Activated T-helper 1 cell treated with anti-CD3 and anti-CD28 coated beads, Interleukin-12 subunit alpha, Interleukin-12 subunit beta, Interleukin-2, Interleukin-4 antibody, amounts not matched to agents 30 ng/mL and 10 ng/mL and 1 ng/mL, durations not matched to agents 14 hours and 24 hours and 36 hours (primary cell): ENCODE measurements around the gene PSPN. TPM values are rescaled to one million over a fixed set of nuclear protein-coding genes. Genes with fewer than 3 reads are reported as not detected.
"Not testable (repeated sequence)": the region's sequence is repeated elsewhere in the genome, so short reads cannot be mapped to it uniquely, and the experiment has no call there.

Experiments
- DNase-seq: peaks from one replicate; pipeline ENCODE4 v3.0.0; 2021; ENCODE audit warnings: low spot score
- H3K27ac Mint-ChIP-seq: one replicate; pipeline ENCODE4 v1.8.0; 2021; ENCODE audit warnings: mild to moderate bottlenecking, mixed read lengths
- H3K27me3 Mint-ChIP-seq: one replicate; pipeline ENCODE4 v1.8.0; 2022; ENCODE audit warnings: mild to moderate bottlenecking, moderate library complexity, mixed read lengths; ENCODE audit not compliant: insufficient read depth
- H3K36me3 Mint-ChIP-seq: one replicate; pipeline ENCODE4 v1.8.0; 2021; ENCODE audit warnings: low read depth, mixed read lengths
- H3K4me1 Mint-ChIP-seq: one replicate; pipeline ENCODE4 v1.8.0; 2021; ENCODE audit warnings: low read depth, mixed read lengths
- H3K4me3 Mint-ChIP-seq: one replicate; pipeline ENCODE4 v1.8.0; 2021; ENCODE audit warnings: mild to moderate bottlenecking, moderate library complexity, mixed read lengths
- H3K9me3 Mint-ChIP-seq: one replicate; pipeline ENCODE4 v1.8.0; 2021; ENCODE audit warnings: mixed read lengths
- intact Hi-C: fragments of 100-400 bp; cut with micrococcal nuclease; formaldehyde crosslinking; loops from one replicate; pipeline ENCODE4 v1.15.1; 2024
- total RNA-seq: library from RNA; stranded (reverse); gene quantifications from 2 replicates; pipeline ENCODE4 v1.2.3, GENCODE V29; 2022

Gene PSPN
- total RNA-seq, 1 donor from 2014 or later = 1.3 TPM

GRCh38 chr19:6374711-6375410 is 872 bp downstream of the PSPN start:
- Mint-ChIP-seq H3K4me1 (peaks cover 11% of the 10 kb centered on the region), H3K4me3 (no peak overlapping the region), H3K36me3 (peaks cover 8% of the 10 kb centered on the region), H3K27ac (peak overlapping the region; percentile 29), H3K9me3 (no peaks in the 10 kb centered on the region), H3K27me3 (no peaks in the 10 kb centered on the region)
- no peak for DNase-seq
- intact Hi-C loops = no loop called here

- Mint-ChIP-seq H3K4me3 (peak overlapping the region; percentile 81), H3K9me3 (no peaks in the 10 kb centered on the region), H3K36me3 (peaks cover 11% of the 10 kb centered on the region), H3K27me3 (no peaks in the 10 kb centered on the region), H3K27ac (no peak overlapping the region), H3K4me1 (peaks cover 11% of the 10 kb centered on the region)
- intact Hi-C loops = no loop called here
- no peak for DNase-seq
These were observed 1.5 kb downstream of the PSPN start for GRCh38 chr19:6374161-6374709.

- Mint-ChIP-seq H3K9me3 (no peaks in the 10 kb centered on the region), H3K4me3 (peak overlapping the region; percentile 81), H3K27me3 (no peaks in the 10 kb centered on the region), H3K27ac (peak overlapping the region; percentile 81), H3K36me3 (peaks cover 12% of the 10 kb centered on the region), H3K4me1 (peaks cover 11% of the 10 kb centered on the region)
- intact Hi-C loops = loop anchor here (1.0 to 2.0 kb wide), 12 partner anchors 20 to 687 kb away; partner anchors contain the start of genes DUS3L, GTF2F1, RFX2 and SH2D3A
- no peak for DNase-seq
These were observed 2.0 kb downstream of the PSPN start for GRCh38 chr19:6373813-6374108.

- Mint-ChIP-seq H3K27me3 (no peaks in the 10 kb centered on the region), H3K36me3 (peaks cover 9% of the 10 kb centered on the region), H3K4me3 (peak overlapping the region; percentile 81), H3K4me1 (peaks cover 11% of the 10 kb centered on the region), H3K9me3 (no peaks in the 10 kb centered on the region), H3K27ac (peak overlapping the region; percentile 81)
- intact Hi-C loops = loop anchor here (1.0 to 2.0 kb wide), 12 partner anchors 20 to 686 kb away; partner anchors contain the start of genes DUS3L, GTF2F1, RFX2 and SH2D3A
- DNase-seq = peak; percentile 99
These were observed 2.5 kb downstream of the PSPN start for GRCh38 chr19:6373096-6373812.

- peaks cover 11% of the 10 kb centered on the region for H3K4me1 Mint-ChIP-seq
- peak within 1 kb of the TSS; percentile 81 for H3K27ac Mint-ChIP-seq
- peak within 1 kb of the TSS; percentile 81 for H3K4me3 Mint-ChIP-seq
- no peaks in the 10 kb centered on the region for H3K9me3 Mint-ChIP-seq
- H3K27me3 Mint-ChIP-seq = no peaks in the 10 kb centered on the region
- DNase-seq = peak; percentile 95
- intact Hi-C loops = loop anchor here (1.0 to 2.0 kb wide), 14 partner anchors 11 to 686 kb away; partner anchors contain the start of genes CLPP, DUS3L, GTF2F1 and RFX2
- H3K36me3 Mint-ChIP-seq = peaks cover 12% of the 10 kb centered on the region
These were observed 3.1 kb downstream of the PSPN start, which contains the start of gene ALKBH7 for GRCh38 chr19:6372594-6373095. Gene ALKBH7, plus strand, starts transcription at chr19:6372794. Its CDS starts 27 bp downstream, at chr19:6372821.

- Mint-ChIP-seq H3K36me3 (peaks cover 26% of the 10 kb centered on the region), H3K27me3 (no peaks in the 10 kb centered on the region), H3K9me3 (no peaks in the 10 kb centered on the region), H3K4me3 (peak overlapping the region; percentile 39), H3K27ac (no peak overlapping the region), H3K4me1 (peaks cover 13% of the 10 kb centered on the region)
- DNase-seq = no peak
- intact Hi-C loops = loop anchor here (5.0 kb wide), 1 partner anchor 387 kb away; the partner anchor contains the start of gene RANBP3
These were observed 11.4 kb downstream of the PSPN start for GRCh38 chr19:6364353-6364752.

- peak overlapping the region; percentile 98 for H3K4me3 Mint-ChIP-seq
- peak; percentile 24 for DNase-seq
- H3K27me3 Mint-ChIP-seq = no peaks in the 10 kb centered on the region
- intact Hi-C loops = loop anchor here (2.0 to 5.0 kb wide), 2 partner anchors 142 to 385 kb away; partner anchors contain the start of gene RANBP3
- peak overlapping the region; percentile 96 for H3K27ac Mint-ChIP-seq
- H3K9me3 Mint-ChIP-seq = no peaks in the 10 kb centered on the region
- H3K36me3 Mint-ChIP-seq = peaks cover 19% of the 10 kb centered on the region
- H3K4me1 Mint-ChIP-seq = peaks cover 13% of the 10 kb centered on the region
These were observed 13.4 kb downstream of the PSPN start for GRCh38 chr19:6362351-6362801.

GRCh38 chr19:6362027-6362350 is 13.7 kb downstream of the PSPN start:
- Mint-ChIP-seq H3K4me1 (peaks cover 13% of the 10 kb centered on the region), H3K36me3 (peaks cover 19% of the 10 kb centered on the region), H3K4me3 (peak overlapping the region; percentile 98), H3K27me3 (no peaks in the 10 kb centered on the region), H3K27ac (peak overlapping the region; percentile 96), H3K9me3 (no peaks in the 10 kb centered on the region)
- no peak for DNase-seq
- intact Hi-C loops = loop anchor here (2.0 to 5.0 kb wide), 2 partner anchors 143 to 385 kb away; partner anchors contain the start of gene RANBP3

GRCh38 chr19:6360857-6361216 is 14.9 kb downstream of the PSPN start:
- H3K4me1 Mint-ChIP-seq = peaks cover 13% of the 10 kb centered on the region
- intact Hi-C loops = loop anchor here (1.0 to 5.0 kb wide), 9 partner anchors 11 to 570 kb away; partner anchors contain the start of genes ALKBH7, DUS3L, GTF2F1 and RANBP3
- H3K36me3 Mint-ChIP-seq = peaks cover 12% of the 10 kb centered on the region
- DNase-seq, H3K9me3 Mint-ChIP-seq, H3K27me3 Mint-ChIP-seq: not testable (repeated sequence)
- H3K27ac Mint-ChIP-seq = peak overlapping the region; percentile 96
- H3K4me3 Mint-ChIP-seq = peak overlapping the region; percentile 98

- H3K4me1 Mint-ChIP-seq = peaks cover 13% of the 10 kb centered on the region
- peak overlapping the region; percentile 62 for H3K4me3 Mint-ChIP-seq
- H3K27ac Mint-ChIP-seq, H3K9me3 Mint-ChIP-seq, DNase-seq, H3K27me3 Mint-ChIP-seq: not testable (repeated sequence)
- H3K36me3 Mint-ChIP-seq = peaks cover 12% of the 10 kb centered on the region
- intact Hi-C loops = loop anchor here (5.0 kb wide), 1 partner anchor 383 kb away; the partner anchor contains the start of gene RANBP3
These were observed 15.3 kb downstream of the PSPN start for GRCh38 chr19:6360445-6360844.

- peaks cover 13% of the 10 kb centered on the region for H3K4me1 Mint-ChIP-seq
- H3K36me3 Mint-ChIP-seq = peaks cover 10% of the 10 kb centered on the region
- no peaks in the 10 kb centered on the region for H3K9me3 Mint-ChIP-seq
- H3K4me3 Mint-ChIP-seq = peak overlapping the region; percentile 16
- intact Hi-C loops = loop anchor here (5.0 kb wide), 1 partner anchor 382 kb away; the partner anchor contains the start of gene RANBP3
- no peak overlapping the region for H3K27ac Mint-ChIP-seq
- DNase-seq = no peak
- no peaks in the 10 kb centered on the region for H3K27me3 Mint-ChIP-seq
These were observed 16.0 kb downstream of the PSPN start for GRCh38 chr19:6359568-6360341.

GRCh38 chr19:6358003-6358402 is 17.7 kb downstream of the PSPN start:
- no peaks in the 10 kb centered on the region for H3K27me3 Mint-ChIP-seq
- H3K27ac Mint-ChIP-seq = no peak overlapping the region
- no peak overlapping the region for H3K4me3 Mint-ChIP-seq
- no peaks in the 10 kb centered on the region for H3K9me3 Mint-ChIP-seq
- intact Hi-C loops = no loop called here
- H3K4me1 Mint-ChIP-seq = peaks cover 9% of the 10 kb centered on the region
- H3K36me3 Mint-ChIP-seq = peaks cover 7% of the 10 kb centered on the region
- DNase-seq = no peak
